Effector memory CD4-positive, alpha-beta T cell (primary cell): ENCODE results near the gene COL6A2.

Experiments used
- DNase-seq, 3 donors: peaks; one replicate each; pipeline ENCODE4 v3.0.0-alpha.2; 2020
- H3K27ac ChIP-seq: 2 replicates; pipeline ENCODE4 v1.7.0; 2013; ENCODE audit warnings: mild to moderate bottlenecking, low read length, moderate library complexity; ENCODE audit not compliant: insufficient read depth, poor library complexity, severe bottlenecking
- H3K27me3 ChIP-seq: replicated peaks from 2 replicates; pipeline ENCODE4 v1.7.0; 2013; ENCODE audit warnings: mild to moderate bottlenecking, low read length; ENCODE audit not compliant: insufficient read depth, control insufficient read depth, poor library complexity, severe bottlenecking
- H3K36me3 ChIP-seq: 2 replicates; pipeline ENCODE4 v1.7.0; 2013; ENCODE audit warnings: mild to moderate bottlenecking, low read length, moderate library complexity; ENCODE audit not compliant: control insufficient read depth, insufficient read depth
- H3K4me1 ChIP-seq: 2 replicates; pipeline ENCODE4 v1.7.0; 2013; ENCODE audit warnings: low read length, mild to moderate bottlenecking; ENCODE audit not compliant: control insufficient read depth, insufficient read depth, poor library complexity, severe bottlenecking
- H3K4me3 ChIP-seq: 2 replicates; pipeline ENCODE4 v1.7.0; 2013; ENCODE audit warnings: low read length, low read depth, mild to moderate bottlenecking; ENCODE audit not compliant: insufficient read depth, poor library complexity, severe bottlenecking
- H3K9me3 ChIP-seq: 2 replicates; pipeline ENCODE4 v1.7.0; 2013; ENCODE audit warnings: mild to moderate bottlenecking, low read length, moderate library complexity; ENCODE audit not compliant: control insufficient read depth

Gene COL6A2

DNA sequence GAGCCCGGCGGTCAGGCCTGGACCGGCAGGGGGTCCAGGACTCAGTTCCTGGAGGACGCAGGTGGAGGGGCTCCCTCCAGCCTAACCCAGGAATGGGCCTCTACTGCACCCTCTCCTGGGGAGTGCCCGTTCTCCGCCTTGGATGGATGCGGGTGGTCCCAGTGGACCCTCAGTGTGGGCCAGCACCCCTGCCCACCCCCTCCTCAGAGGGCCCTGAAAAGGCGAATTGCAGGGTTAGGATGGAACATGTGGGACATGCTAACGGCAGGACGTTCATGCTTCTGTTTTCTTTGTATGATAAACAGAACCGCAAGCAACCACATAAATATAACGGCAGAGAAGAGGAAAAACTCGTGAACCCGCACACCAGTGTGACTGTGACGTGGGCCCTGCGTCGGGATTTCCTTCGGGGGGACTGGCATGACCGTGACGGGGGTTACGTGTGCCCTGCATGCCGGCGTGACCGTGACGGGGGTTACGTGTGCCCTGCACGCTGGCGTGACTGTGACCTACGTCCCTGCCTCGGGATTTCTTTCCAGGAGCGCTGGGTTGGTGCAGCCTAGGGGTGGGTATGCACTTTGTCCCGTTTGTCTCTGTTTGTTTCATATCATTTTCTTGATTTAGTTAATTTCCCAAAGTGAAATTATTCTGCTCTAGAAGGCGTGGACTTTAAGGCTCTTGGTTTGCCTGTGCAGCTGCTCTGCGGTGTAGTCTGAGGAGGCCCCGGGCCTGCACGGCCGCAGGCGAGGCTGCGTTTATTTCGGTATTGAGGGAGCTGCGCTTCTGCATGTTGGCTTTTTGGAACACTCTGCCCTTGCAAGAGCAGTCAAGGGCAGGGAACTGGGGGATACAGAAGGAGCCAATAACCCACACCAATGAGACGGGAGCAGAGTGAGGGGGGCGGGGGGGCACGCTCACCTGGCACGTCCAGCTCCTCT, 54.3 kb downstream of the COL6A2 start:
- Histone ChIP-seq H3K27ac (no peak overlapping the region), H3K9me3 (no peaks in the 10 kb centered on the region), H3K36me3 (no peaks in the 10 kb centered on the region), H3K4me1 (no peaks in the 10 kb centered on the region), H3K4me3 (no peak overlapping the region), H3K27me3 (no peaks in the 10 kb centered on the region)
- no peak for DNase-seq

DNA sequence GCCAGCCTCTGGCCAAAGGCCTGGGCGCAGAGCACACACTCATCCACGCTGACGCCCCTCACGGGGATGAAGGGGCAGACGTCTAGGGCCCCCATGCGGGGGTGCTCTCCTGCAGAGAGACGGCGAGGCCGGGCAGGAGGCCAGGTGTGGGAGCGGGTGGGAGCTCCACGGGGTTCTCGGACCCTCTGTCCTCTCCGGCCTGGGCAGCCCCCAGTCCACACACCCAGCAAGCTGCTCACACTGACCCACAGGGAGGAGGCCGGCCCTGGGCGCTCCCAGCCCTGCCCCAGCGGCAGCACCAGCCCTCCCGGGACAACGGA, 55.0 kb downstream of the COL6A2 start:
- no peak for DNase-seq
- Histone ChIP-seq H3K4me3 (no peak overlapping the region), H3K9me3 (no peaks in the 10 kb centered on the region)

DNA sequence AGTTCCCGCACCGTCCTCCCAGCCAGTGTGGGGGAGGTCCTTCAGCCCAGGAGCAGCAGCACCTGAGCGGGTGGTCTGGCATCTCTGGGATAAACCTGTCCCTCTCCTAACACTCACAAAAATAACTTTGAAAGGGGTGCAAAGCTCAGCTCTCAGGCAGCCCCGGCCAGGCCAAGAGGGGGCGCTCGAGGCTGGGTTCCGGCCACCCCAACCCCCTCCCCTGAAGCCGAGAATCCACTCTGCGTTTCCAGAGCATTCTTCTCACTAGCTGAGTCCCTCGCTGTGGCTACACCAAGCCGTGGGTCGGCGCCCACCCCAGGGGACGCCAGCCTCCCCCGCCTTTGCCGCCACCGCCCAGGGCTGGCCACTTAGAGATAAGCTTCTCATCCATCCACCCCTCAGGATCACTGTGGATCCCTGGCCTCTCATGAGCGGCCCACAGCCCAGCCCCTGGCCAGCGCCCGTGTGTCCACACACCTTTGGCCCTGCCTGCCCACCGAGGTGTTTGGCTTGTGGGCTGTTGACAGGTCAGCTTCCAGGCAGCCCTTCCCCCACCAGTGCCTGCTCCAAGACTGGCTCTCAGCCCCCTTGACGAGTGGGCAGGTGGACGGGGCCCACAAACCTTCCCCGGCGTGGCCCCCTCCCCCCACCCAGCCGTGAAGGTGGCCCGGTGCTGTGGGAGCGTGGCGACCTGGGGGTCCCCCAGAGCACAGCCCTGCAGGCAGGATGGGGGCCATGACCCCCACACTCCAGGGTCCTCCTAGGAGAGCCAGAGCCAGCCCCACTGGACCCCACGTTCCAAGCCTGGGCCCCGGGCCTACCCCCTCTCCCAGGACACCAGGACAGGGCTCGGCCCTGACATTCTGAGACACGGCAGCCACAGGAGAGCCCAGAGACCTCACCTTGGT, 55.6 kb downstream of the COL6A2 start:
- no peaks in the 10 kb centered on the region for H3K27me3 ChIP-seq
- DNase-seq: no peak
- H3K36me3 ChIP-seq: no peaks in the 10 kb centered on the region
- H3K4me3 ChIP-seq: no peak overlapping the region
- no peaks in the 10 kb centered on the region for H3K4me1 ChIP-seq
- H3K27ac ChIP-seq: no peak overlapping the region
- H3K9me3 ChIP-seq: no peaks in the 10 kb centered on the region

More for the DNA sequence above, 55.0 kb downstream of the COL6A2 start:
- Histone ChIP-seq H3K27ac (no peak overlapping the region), H3K36me3 (no peaks in the 10 kb centered on the region), H3K4me1 (no peaks in the 10 kb centered on the region), H3K27me3 (no peaks in the 10 kb centered on the region)

DNA sequence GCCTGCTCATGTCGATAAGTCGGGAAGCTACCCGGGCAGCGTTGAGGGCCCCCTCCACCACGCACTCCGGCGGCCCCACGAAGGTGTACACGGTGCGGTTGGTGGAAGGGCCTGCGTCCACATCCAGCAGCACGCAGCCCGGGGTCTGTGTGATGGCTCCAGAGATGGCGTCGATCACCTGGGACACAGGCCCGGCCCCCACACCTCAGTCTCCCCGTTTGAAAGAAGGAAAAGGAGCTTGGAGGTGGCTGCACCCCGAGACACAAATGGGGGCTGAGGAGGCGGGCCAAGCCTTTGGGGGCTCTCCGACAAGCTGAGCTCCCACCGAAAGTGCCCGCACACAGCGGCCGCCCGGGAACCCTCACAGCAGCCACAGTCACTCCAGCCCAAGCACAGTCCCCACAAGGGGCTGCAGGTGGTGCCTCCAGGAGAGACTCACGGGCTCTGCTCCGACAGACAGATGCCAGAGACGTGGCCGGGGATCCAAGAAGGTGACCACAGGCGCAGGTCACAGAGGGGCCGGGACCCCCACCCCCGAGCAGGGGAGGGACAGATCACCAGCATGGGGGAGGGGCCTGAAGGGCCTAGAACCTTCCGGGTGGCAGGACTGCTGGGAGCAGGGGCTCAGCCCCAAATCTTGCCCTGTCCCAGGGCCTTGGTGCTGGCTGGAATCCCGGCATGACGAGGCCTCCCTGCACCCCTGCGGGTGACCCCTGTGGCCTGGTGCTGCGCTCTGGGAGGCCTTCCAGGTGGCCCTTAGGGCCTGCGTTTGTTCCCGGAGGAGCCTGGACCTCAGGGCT, 56.4 kb downstream of the COL6A2 start:
- Histone ChIP-seq H3K4me3 (no peak overlapping the region), H3K4me1 (no peaks in the 10 kb centered on the region), H3K9me3 (no peaks in the 10 kb centered on the region), H3K27me3 (no peaks in the 10 kb centered on the region), H3K36me3 (no peaks in the 10 kb centered on the region), H3K27ac (no peak overlapping the region)
- DNase-seq: no peak

DNA sequence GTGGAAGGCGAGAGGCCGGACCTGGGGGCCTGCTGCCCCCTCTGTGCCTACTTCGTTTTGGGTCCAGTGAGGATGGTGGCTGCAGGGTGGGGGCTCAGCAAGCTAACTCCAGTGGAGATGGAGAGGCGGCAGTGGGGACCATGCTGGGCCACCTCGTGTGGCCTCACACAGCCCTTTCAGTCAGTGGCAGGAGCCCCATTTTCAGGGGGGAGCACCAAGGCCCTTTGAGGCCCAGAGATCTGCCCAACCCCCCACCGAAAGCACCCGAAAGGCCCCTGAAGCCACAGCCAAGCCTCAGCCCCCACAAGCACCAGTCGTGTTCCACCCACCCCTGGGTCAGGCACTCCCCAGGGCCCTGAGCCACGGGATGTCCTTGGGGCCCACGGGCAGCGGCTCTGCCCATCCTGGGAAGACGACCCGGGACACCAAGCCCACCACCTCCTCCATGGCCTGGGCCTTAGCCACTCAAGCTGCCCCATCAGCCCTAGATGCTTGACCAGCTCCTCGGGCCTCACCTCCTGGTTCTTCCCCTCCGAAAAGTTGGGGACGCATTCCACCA, 57.1 kb downstream of the COL6A2 start:
- no peaks in the 10 kb centered on the region for H3K36me3 ChIP-seq
- no peak for DNase-seq
- H3K27ac ChIP-seq: no peak overlapping the region
- H3K4me1 ChIP-seq: no peaks in the 10 kb centered on the region
- no peak overlapping the region for H3K4me3 ChIP-seq
- no peaks in the 10 kb centered on the region for H3K27me3 ChIP-seq
- H3K9me3 ChIP-seq: no peaks in the 10 kb centered on the region

DNA sequence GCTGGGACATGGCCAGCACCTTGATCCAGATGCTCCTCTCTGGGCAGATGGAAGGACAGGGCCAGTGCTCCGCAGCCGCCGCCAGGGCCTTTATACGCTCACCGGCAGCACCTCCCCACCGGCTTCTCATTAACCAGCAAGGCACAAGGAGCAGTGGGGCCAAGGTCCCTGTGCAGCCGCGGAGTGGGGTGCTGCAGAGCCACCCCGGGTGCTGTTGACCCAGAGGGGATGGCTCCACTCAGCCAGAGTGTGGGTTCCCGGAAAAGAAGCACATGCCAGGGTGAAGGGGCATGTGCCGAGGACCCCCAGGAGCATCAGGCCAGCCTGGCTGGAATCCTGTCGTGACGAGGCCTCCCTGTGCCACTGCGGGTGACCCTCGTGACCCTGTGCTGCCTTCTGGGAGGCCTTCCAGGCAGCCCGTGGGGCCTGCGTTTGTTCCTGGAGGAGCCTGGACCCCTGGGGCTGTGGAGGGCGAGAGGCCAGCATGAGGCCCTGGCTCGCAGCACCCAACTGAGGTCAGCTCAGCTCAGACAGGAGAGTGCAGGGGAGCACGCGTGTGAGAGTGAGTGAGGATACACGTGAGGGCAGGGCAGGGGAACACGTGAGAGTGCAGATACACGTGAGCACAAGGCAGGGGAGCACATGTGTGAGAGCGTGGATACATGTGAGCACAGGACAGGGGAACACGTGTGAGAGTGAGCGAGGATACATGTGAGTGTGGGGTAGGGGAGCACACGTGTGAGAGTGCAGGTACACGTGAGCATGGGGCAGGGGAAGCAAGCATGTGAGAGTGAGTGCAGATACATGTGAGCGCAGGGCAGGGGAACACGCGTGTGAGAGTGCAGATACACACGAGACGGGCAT, 57.8 kb downstream of the COL6A2 start, which contains the start of gene FTCD:
Gene FTCD (minus strand): TSS at position 66 of the 864 bp plus-strand sequence. CDS start 56 bp downstream, at position 10.
- Histone ChIP-seq H3K27me3 (no peaks in the 10 kb centered on the region), H3K4me3 (no peak within 1 kb of the TSS), H3K27ac (no peak within 1 kb of the TSS), H3K4me1 (no peaks in the 10 kb centered on the region), H3K9me3 (no peaks in the 10 kb centered on the region), H3K36me3 (no peaks in the 10 kb centered on the region)
- no peak for DNase-seq

DNA sequence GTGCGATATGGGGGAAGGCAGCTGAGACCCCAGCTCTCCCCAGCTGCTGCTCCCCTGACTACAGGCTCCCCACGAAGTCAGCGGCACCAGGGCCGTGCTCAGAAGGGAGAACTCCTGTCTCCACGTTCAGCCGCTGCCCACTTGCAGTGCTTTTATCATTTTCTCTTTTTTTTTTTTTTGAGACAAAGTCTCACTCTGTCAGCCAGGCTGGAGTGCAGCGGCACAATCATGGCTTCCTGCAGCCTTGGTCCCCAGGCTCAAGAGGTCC, 58.4 kb downstream of the COL6A2 start:
- no peak for DNase-seq
- H3K4me3 ChIP-seq: no peak overlapping the region
- no peaks in the 10 kb centered on the region for H3K36me3 ChIP-seq

DNA sequence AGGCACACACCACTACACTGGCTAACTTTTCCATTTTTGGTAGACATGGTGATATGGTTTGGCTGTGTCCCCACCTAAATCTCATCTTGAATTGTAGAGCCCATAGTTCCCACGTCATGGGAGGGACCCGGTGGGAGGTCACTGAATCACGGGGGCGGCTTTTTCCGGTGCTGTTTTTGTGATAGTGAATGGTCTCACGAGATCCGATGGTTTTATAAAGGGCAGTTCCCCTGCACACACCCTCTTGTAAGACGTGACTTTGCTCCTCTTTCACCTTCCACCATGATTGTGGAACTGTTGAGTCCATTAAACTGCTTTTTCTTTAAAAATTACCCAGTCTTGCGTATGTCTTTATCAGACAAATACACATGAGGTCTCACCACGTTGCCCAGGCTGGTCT, 58.8 kb downstream of the COL6A2 start:
- Histone ChIP-seq H3K4me1 (no peaks in the 10 kb centered on the region), H3K4me3 (no peak overlapping the region), H3K27me3 (no peaks in the 10 kb centered on the region), H3K9me3 (no peaks in the 10 kb centered on the region), H3K27ac (no peak overlapping the region), H3K36me3 (no peaks in the 10 kb centered on the region)
- no peak for DNase-seq

More for the DNA sequence above, 58.4 kb downstream of the COL6A2 start:
- no peaks in the 10 kb centered on the region for H3K27me3 ChIP-seq
- H3K4me1 ChIP-seq: no peaks in the 10 kb centered on the region
- H3K27ac ChIP-seq: no peak overlapping the region
- H3K9me3 ChIP-seq: no peaks in the 10 kb centered on the region

DNA sequence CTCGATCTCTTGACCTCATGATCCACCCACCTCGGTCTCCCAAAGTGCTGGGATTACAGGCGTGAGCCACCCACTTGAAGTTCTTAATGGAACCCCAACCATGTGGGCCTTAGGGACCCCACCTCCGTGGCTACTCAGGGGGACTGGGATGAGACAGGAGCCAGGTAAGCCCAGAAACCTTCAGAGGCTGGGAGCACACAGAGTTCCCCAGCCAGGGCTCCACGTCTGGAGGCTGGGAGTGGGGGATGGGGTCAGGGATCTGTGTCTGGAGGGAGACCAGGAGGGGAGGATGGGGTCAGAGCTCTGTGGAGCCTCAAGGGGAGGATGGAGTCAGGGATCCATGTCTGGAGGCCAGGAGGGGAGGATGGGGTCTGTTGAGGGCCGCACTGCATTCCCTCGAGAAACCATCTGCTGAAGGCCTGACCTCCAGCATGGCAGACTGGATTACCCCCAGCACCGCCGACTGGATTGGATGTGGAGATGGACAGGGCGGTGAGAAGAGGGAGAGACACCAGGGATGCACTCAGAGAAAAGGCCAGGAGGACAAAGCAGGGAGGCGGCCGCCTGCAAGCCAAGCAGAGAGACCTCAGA, 59.6 kb downstream of the COL6A2 start:
- no peaks in the 10 kb centered on the region for H3K27me3 ChIP-seq
- no peak overlapping the region for H3K4me3 ChIP-seq
- H3K9me3 ChIP-seq: no peaks in the 10 kb centered on the region
- DNase-seq: no peak
- H3K36me3 ChIP-seq: no peaks in the 10 kb centered on the region
- no peak overlapping the region for H3K27ac ChIP-seq
- no peaks in the 10 kb centered on the region for H3K4me1 ChIP-seq
